ENCODE results near the gene NAPB.

DNA sequence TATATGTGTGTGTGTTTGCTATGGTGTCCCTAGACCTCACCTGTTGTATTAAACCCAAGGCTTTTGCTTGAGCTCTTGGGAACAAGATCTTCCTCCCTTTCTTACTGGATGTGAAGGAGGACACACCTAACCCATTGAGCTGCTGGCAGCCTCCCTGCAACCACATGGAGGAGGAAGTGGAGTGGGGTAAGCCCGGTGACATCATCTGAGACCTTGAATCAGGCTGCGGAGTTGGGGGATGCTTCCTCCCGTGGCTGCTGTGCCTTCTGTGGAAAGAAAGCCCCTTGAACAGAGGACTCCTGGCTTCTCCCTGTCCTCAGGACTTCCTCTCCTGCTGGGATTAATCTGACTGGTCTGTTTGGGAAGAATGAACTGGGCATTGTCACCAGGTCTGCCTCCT, 28.1 kb upstream of the NAPB start:
- TF ChIP-seq, protein P1, sequence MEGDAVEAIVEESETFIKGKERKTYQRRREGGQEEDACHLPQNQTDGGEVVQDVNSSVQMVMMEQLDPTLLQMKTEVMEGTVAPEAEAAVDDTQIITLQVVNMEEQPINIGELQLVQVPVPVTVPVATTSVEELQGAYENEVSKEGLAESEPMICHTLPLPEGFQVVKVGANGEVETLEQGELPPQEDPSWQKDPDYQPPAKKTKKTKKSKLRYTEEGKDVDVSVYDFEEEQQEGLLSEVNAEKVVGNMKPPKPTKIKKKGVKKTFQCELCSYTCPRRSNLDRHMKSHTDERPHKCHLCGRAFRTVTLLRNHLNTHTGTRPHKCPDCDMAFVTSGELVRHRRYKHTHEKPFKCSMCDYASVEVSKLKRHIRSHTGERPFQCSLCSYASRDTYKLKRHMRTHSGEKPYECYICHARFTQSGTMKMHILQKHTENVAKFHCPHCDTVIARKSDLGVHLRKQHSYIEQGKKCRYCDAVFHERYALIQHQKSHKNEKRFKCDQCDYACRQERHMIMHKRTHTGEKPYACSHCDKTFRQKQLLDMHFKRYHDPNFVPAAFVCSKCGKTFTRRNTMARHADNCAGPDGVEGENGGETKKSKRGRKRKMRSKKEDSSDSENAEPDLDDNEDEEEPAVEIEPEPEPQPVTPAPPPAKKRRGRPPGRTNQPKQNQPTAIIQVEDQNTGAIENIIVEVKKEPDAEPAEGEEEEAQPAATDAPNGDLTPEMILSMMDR (conservative IDR thresholded peaks at IDR 0.05; ENCODE audit: low read length), result no peak
- no peak for TF ChIP-seq EZH2phosphoT487 (IDR thresholded peaks at IDR 0.05; ENCODE audit: borderline replicate concordance)
